H7 (cell line): ENCODE measurements around the gene FSHB. TPM values are rescaled to one million over a fixed set of nuclear protein-coding genes. Genes with fewer than 3 reads are reported as not detected.
"Not testable (repeated sequence)": the region's sequence is repeated elsewhere in the genome, so short reads cannot be mapped to it uniquely, and the experiment has no call there.

Experiments
- DNase-seq: peaks from one replicate; pipeline ENCODE4 v3.0.0; 2012
- H3K27me3 ChIP-seq: 2 replicates; pipeline ENCODE4 v1.6.0; 2011; ENCODE audit warnings: mild to moderate bottlenecking, low read length; ENCODE audit not compliant: control insufficient read depth, insufficient read depth
- H3K36me3 ChIP-seq: replicated peaks from 2 replicates; pipeline ENCODE4 v1.5.1; 2011; ENCODE audit warnings: low read length; ENCODE audit not compliant: control insufficient read depth, insufficient read depth
- H3K4me3 ChIP-seq: 2 replicates; pipeline ENCODE4 v1.5.1; 2011; ENCODE audit warnings: low read depth, mild to moderate bottlenecking, control low read depth, low read length, moderate library complexity; ENCODE audit not compliant: insufficient read depth
- total RNA-seq: library from RNA; depleted of rRNA; stranded (reverse); fragments of >200 nt; shearing (Covaris generic); gene quantifications from 2 replicates; pipeline ENCODE4 v1.2.3, GENCODE V29; 2014

FSHB gene
- total RNA-seq, 1 experiment from 2014 or later: not detected

DNA sequence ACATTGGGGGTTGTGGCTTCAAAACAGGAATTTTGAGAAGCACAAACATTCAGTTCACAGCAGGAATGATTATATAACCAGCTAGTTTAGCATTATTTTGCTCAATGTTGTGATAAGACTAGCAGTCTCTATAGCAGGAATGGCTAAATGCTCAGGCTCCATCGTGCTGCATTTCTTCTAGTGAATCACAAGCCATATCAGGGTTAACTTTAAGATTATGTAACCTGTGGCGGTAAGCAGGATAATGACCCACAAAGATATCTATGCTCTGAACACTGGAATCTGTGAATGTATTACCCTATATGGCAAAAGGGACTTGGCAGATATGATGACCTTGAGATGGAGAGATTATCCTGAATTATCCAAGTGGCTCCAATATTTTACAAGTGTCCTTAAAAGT is 14.8 kb downstream of the FSHB start:
- H3K27me3 ChIP-seq: no peaks in the 10 kb centered on the region
- no peak overlapping the region for H3K4me3 ChIP-seq
- no peaks in the 10 kb centered on the region for H3K36me3 ChIP-seq
- DNase-seq: no peak

DNA sequence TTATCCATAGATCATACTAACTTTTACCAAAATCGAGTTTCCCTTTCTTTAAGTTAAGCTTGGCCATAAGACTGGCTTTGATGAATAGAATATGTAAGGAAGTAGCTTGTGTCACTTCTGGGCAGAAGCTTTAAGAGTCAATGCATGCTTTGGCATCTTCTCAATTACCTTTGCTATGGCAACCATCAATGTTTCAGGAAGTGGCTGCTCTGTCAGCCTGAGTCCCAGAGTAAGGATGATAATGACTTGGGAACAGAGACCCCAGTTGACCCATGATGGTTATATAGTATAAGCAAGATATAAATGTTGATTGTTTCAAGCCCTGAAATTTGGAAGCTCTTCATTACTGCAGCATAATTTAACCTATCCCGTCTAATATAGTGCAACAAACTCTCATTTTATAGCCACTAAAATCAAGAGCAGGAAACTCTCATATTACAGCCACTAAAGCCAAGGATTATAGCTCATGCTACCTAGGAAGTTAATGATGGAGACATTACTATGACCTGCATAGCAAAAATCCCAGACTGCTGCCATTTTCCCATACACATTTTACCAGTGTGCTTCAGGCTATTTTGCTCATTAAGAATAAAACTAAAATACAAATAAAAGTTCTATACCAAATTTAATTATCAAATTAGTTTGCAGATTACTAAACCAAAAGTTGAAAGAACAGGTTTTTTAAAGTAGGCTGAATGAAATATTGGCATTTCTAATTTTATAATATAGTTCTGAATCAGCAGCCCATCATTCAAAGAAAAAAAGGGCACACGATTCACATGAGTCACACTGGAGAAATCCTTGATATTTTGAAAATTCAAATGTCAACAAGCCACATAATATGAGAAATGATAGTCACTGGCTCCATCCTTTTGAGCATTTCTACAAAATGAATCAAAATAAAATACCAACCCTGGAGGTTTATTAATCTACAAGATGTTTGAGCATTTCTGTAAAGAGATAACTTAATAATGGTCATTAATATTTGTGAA is 23.8 kb downstream of the FSHB start:
- no peak overlapping the region for H3K4me3 ChIP-seq
- no peak for DNase-seq
- H3K36me3 ChIP-seq: no peaks in the 10 kb centered on the region
- no peaks in the 10 kb centered on the region for H3K27me3 ChIP-seq

DNA sequence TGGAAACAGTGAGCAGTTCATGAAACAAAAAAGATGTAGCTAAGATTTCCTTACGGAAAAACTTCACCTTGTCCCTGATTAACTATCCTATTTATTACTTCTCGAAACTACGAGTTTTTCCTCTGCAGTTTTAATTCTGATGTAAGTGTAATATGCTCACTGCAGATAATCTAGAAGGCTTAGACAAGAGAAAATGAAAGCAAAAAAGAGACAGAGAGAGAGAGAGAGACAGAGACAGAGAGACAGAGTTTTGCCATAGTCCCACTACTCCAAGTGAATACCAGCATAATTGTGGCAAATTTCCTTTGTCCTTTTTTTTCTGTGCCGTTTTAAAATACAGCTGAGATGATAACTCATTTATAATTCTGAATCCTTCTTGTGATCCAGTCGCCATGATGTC is 24.8 kb downstream of the FSHB start:
- Histone ChIP-seq H3K36me3 (no peaks in the 10 kb centered on the region), H3K27me3 (no peaks in the 10 kb centered on the region), H3K4me3 (no peak overlapping the region)
- no peak for DNase-seq

DNA sequence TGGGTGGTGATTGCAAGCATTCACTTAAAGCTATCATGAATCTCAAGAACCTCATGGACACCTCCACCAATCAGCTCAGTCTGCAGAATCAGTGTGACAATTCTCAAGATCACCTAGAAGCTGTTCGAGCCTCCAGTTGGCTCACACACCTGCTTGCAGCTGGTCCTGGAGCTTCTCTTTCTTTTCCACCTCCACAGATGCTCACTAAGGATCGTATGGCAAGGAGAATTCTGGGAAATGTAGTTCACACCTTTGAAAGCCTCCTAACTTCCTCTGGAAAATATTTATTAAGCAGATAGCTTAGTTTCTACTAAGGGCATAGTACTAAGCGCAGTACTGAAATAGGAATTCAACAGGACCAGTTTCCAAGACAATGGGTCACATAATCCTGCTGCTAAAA is 26.2 kb downstream of the FSHB start:
- H3K36me3 ChIP-seq: no peaks in the 10 kb centered on the region
- DNase-seq: no peak
- no peak overlapping the region for H3K4me3 ChIP-seq
- H3K27me3 ChIP-seq: no peaks in the 10 kb centered on the region

DNA sequence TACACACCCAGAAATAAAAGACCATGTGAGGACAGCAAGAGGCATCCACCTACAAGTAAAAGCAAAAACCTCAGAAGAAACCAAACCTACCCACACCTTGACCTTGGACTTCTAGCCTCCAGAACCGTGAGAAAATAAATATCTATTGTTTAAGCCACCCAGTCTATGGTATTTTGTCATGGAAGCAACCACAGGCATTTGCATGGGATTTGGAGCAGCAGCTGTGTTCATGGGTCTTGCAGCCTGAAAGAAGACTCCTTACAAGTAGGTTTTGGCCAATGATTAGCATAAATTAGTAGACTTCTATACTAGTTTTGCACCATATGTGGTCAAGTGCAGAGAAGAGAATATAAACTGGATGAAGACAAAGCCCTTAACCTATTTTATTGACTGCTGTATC is 27.9 kb downstream of the FSHB start:
- Histone ChIP-seq H3K4me3 (no peak overlapping the region), H3K27me3 (no peaks in the 10 kb centered on the region), H3K36me3 (no peaks in the 10 kb centered on the region)
- DNase-seq: no peak

DNA sequence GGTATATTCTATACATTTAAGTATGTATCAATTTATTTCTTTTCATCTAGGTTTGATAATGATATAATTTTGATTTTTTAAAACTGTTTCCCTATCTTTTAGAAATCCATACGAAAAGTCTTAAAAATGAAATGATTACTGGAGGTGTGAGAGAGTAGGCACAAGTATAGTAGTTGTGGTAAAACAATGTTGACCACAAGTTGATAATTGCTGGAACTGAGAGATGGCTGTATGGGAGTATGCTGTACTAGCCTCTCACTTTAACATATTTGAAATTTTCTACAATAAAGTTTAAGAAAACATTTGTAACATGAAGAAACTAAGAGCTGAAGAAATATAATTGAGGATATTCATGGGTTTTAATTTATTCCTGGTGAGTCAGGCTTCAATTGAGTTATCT is 30.0 kb downstream of the FSHB start:
- Histone ChIP-seq H3K27me3 (no peaks in the 10 kb centered on the region), H3K4me3 (no peak overlapping the region), H3K36me3 (no peaks in the 10 kb centered on the region)
- DNase-seq: no peak

DNA sequence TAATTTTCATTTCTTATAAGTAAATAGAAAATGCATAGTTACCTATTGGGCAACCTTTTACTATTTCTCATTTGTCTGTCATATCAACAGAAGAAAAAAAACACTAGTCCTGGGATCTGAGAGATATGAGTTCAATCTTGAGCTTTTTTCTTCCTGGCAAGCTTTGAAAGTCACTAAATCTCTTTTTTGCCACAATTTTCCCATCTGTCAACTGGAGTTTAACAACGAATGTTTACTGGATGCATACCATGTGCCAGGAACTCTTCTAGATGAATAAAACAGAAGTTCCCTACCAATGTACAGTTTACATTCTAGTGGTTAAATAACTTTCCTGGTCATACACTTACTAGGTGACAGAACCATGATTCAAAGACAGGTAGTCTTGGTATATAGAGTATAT is 31.0 kb downstream of the FSHB start:
- H3K36me3 ChIP-seq: no peaks in the 10 kb centered on the region
- H3K27me3 ChIP-seq: no peaks in the 10 kb centered on the region
- H3K4me3 ChIP-seq: no peak overlapping the region
- DNase-seq: no peak

DNA sequence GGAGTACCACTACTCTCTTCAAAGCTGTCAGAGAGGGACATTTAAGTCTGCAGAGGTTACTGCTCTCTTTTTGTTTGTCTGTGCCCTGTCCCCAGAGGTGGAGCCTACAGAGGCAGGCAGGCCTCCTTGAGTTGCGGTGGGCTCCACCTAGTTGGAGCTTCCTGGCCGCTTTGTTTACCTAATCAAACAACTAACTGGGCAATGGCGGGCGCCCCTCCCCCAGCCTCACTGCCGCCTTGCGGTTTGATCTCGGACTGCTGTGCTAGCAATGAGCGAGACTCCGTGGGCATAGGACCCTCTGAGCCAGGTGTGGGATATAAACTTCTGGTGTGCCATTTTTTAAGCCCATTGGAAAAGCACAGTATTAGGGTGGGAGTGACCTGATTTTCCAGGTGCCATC is 37.8 kb downstream of the FSHB start:
- not testable (repeated sequence) for H3K36me3 ChIP-seq, H3K27me3 ChIP-seq, H3K4me3 ChIP-seq, DNase-seq

DNA sequence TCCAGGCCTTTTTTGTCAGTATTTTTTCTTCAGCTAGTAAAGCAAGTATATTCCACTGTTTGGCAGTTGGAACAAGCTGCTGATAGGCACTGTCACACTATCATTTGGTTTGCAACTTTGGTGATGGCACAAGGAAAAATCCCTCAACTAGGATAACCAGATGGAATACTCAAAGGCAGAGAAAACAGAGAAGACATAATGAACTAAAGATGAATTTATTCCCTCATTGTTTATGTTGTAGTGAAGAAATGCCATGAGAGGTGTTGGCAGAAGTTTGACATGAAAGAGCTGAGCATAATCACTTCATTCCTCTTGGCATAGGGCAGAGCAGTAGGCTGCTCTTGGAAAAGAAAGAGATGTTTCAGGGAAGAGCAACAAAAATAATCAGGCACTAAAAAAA is 39.9 kb downstream of the FSHB start:
- DNase-seq: no peak
- H3K36me3 ChIP-seq: no peaks in the 10 kb centered on the region
- H3K4me3 ChIP-seq: no peak overlapping the region
- no peaks in the 10 kb centered on the region for H3K27me3 ChIP-seq

DNA sequence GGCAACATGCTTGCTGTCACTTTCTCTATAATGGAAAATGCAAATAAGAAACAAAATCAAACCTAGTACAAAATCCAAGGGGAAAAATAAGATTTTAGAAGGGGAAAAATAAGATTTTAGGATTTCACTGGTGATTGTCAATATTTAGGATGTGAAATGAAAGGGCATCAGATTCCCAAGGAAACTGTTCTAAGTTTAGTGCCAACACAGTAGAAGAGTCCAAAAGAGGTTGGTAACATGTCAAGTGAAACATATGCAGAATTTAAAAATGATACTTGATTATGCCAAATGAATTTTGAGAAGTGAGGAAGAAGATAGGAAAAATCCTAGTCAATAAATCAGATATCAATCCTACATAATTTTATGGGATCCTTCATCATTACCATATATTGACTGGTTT is 46.4 kb downstream of the FSHB start:
- no peaks in the 10 kb centered on the region for H3K27me3 ChIP-seq
- DNase-seq: no peak
- H3K36me3 ChIP-seq: no peaks in the 10 kb centered on the region
- no peak overlapping the region for H3K4me3 ChIP-seq

DNA sequence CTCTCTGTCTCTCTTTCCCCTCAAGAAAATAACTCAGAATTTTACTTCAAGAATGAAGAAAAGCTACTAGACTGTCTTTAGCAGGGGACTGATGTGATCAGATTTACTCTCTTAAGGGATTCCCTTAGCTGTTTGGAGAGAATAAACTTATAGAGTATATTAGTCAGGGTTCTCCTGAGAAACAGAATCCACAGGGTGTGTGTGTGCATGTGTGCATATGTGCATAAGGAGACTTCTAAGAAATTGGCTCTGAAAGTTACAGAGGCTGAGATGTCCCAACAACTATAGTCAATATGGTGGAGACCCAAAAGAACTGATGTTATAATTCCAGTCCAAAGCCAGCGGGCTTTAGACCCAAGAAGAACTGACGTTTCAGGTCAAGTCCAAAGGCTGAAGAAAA is 49.0 kb downstream of the FSHB start:
- Histone ChIP-seq H3K36me3 (no peaks in the 10 kb centered on the region), H3K27me3 (no peaks in the 10 kb centered on the region), H3K4me3 (no peak overlapping the region)
- no peak for DNase-seq

DNA sequence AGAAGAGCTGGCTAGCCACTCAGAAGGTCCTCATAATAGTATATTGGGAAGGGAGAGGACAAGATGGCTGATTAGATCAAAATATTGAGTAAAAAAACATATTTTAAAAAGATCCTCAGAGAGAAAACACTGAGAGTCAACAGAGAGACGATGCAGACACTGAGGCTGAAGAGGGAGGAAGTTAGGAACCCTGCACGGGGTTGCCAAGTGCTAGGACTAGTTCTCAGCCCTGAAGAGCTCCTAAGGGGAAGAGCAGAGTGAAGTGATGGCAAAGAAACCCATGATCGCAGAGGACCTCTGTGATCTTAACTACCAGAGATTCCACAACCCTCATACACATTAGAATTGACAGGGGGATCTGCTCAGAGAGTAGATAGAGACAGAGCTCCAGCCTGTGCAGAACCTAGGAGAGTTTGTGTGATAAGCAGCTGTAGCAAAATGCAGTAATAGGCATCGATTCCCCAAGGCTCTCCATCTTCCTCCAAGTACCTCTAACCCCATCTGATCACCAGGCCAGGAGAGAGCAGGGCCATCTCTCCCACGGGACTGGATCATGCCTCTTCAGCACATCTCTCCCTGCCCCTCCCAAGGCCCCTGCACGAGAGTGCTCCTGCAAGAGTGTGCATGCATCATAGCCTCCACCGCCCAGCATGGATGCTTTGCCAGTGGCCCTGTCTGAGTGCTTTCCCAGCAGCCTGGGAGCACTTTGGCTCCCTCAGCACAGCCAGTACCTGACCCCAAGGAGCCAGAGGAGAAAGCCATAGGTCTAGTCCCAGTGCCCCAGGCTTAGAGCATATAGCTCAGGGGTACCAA is 50.9 kb downstream of the FSHB start:
- Histone ChIP-seq H3K4me3 (no peak overlapping the region), H3K27me3 (no peaks in the 10 kb centered on the region), H3K36me3 (no peaks in the 10 kb centered on the region)
- no peak for DNase-seq

DNA sequence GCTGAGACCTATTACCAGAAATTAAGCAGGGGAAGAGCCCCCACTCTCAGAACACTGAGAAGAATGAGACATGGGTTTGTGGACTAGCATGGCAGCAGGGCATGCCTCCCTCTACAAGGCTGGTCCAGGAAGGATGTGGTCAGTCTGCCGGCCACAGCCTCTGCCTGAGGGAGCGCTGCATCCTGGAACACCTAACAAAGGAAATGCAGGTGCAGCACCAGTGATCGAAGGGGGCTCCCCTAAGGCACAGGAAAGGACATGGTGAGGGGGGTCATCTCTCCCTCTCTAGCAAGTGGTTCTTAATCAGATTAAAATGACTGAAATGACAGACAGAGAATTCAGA is 51.4 kb downstream of the FSHB start:
- Histone ChIP-seq H3K4me3 (no peak overlapping the region), H3K27me3 (no peaks in the 10 kb centered on the region), H3K36me3 (no peaks in the 10 kb centered on the region)
- DNase-seq: no peak
